PC-3 (cell line): ENCODE measurements around the gene LIN7B.

Source experiments
- CTCF ChIP-seq: fragments of 300-600 bp; sonication (generic); conservative IDR thresholded peaks from 2 replicates; pipeline ENCODE4 v1.5.1; 2017; ENCODE audit warnings: antibody characterized with exemption, low read depth, mild to moderate bottlenecking, low read length
- EZH2 ChIP-seq: fragments of 300-600 bp; sonication (generic); IDR thresholded peaks from one replicate; pipeline ENCODE4 v1.6.1; 2017; ENCODE audit warnings: antibody characterized with exemption, mild to moderate bottlenecking, low read length; ENCODE audit not compliant: unreplicated experiment

- TF ChIP-seq CTCF (no peak), EZH2 (no peak)
These were observed 35.5 kb downstream of the LIN7B start for GRCh38 chr19:49149652-49150105.
